ENCODE results near the gene PGBD1.

Gene PGBD1

GRCh38 chr6:28333599-28334018 is 52.2 kb downstream of the PGBD1 start:
- DNase-seq (ENCODE audit: low read depth in 2 of 3, low spot score in 2 of 3): no peak

DNA sequence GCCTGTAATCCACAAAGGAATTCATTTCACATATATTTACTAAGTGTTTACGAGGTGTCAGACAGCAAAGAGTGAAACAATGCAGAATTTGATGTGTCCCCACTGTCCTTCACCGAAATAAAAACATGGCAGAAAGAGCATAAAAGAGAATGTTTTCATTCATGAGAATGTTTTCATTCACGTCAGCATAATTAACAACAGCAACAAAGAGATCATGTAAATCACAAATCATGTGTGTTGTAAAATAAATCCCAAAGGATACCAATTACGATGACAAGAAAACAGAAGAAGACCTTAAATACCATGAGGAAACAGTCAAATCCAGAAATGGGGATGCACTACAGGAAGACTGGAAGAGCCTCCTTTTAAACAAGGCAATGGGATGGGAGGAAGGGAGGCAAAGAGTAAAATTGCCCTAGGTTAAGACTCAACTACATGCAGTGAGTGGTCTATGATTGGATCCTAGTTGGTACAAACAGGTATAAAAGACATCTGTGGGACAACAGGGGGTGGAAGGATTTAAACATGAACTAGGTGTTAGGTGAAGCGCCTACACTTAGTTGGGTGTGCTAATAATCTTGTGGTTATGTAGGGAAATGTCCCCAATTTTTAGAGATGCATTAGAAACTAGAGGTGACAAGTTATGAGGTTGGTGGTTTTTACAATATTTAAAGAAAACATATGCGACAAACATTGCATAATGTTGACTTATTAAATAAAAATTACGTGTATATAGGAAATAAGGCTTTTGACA is 53.1 kb downstream of the PGBD1 start:
- no peak for DNase-seq (ENCODE audit: low read depth in 2 of 3, low spot score in 2 of 3)

DNA sequence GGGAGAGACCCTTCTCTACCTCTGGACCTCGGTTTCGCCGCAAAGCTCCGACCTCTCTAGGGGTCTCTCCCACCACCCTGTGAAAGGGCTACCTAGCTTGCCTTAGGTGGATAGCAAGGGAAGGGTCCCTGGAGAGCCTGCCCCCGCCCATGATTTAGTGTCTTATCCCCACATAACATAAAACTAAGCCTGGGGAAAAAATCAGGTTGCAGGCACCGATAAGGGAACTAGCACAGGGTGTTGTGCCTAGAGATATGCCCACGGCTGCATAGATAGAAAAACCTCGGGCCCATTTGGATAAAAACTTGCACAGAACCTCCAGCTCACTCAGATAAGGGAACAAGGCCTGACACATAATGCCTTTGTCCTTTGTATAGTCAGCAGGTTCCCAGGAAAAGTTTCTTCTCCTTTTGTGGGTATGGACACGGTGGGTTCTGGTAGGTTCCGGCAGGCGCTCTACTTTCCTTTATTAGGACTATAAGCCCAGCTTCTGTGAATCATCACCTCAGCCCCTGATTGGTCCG is 53.7 kb downstream of the PGBD1 start:
- DNase-seq (ENCODE audit: low read depth in 2 of 3, low spot score in 2 of 3): no peak

DNA sequence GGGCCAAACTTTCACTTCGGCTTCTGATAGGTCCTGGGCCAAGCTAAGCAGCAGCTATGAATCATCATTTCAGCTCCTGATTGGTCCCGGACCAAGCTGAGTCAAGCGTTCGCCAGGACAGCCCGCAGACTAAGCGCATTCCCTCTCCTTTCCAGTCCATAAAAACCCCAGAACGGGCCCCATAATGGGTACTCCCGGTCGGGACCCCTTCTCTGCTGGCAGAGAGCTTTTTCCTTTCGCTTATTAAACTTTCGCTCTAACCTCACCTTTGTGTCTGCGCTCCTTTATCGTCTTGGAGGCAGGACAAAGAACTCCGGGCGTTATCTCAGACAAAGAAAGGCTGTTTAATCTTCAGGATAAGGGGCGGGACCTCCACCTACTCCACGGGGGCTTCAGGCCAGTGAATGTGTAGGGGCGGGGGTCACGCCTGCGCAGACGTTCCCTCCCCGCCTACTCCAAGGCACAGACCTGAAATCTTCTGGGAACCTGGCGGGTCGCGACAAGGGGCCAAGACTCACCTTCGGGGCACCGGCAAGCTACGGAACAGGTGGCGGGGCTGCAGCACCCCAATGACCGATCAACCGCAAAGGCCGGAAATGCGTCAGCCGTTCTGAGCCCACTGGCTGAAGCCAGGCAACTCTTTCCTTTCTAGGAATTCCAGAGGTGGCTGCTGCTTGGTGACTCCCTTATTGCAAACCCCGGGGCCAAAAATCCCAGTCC is 54.4 kb downstream of the PGBD1 start, which contains the start of gene ZSCAN31:
Gene ZSCAN31, minus strand, starts transcription at position 585 of the 720 bp plus-strand sequence. CDS start 6,465 bp downstream, outside the sequence.
- DNase-seq (ENCODE audit: low read depth in 2 of 3, low spot score in 2 of 3): peak; percentile 43 to 56 (median 49)

DNA sequence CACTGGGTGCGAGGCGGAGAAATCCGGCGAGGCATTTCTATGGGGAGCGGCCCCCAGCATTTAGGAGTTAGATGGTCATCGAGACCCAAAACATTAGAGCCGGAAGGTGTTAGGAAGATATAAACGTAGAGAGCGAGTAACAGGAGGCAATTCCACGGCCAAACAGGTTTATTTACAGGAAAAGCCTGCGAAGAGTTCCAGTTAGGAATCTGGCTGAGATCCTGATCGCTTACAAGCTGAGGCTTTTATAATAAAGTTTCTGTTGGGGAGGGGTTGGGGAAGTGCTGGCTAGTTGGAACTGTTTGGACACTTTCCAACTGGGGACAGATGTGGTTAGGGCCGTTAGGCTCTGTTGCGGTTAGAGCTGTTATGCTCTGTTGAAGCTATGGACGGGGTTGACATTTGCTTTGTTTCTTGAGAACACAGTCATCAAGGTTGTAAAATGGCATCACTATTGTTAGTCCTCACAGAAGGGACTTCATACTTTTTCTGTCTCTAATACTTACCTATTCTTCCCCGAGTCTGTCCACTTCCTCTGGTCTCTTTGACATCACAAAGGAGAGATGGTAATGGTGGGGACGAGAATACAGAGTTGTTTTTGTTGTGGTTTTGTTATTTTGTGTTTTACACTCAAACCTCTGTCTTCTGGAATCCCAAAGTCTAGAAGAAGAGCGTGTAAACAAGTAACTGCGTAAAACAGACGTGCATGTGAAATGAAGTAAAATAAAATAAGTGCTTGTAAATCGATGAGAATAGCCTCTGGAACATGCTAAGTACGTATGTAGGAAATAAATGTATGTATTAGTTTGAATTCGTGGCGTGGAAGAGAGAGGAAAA is 55.1 kb downstream of the PGBD1 start:
- no peak for DNase-seq (ENCODE audit: low read depth in 2 of 3, low spot score in 2 of 3)

DNA sequence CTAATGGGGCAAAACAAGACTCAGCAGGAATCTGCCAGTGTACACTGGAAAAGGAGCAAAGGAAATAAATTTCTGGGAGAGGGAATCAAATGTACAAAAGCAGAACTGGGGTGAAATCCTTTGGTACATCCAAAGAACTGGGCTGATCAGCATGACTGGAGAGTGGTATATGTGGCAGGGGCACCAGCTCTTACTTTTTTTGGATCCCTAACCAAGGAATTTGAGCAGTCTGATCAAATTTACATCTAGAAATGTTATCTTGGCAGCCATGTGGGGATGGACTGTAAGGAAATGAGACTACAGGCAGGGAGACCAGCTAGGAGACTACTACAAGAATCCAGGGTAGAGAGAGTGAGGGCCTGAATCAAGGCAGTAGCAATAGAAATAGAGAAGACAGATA is 55.7 kb downstream of the PGBD1 start:
- no peak for DNase-seq (ENCODE audit: low read depth in 2 of 3, low spot score in 2 of 3)

GRCh38 chr6:28340310-28341095 is 59.1 kb downstream of the PGBD1 start:
- no peak for DNase-seq (ENCODE audit: low read depth in 2 of 3, low spot score in 2 of 3)

GRCh38 chr6:28343898-28344677 is 62.7 kb downstream of the PGBD1 start:
- no peak for DNase-seq (ENCODE audit: low read depth in 2 of 3, low spot score in 2 of 3)

GRCh38 chr6:28345201-28345600 is 63.8 kb downstream of the PGBD1 start:
- DNase-seq (ENCODE audit: low read depth in 2 of 3, low spot score in 2 of 3): no peak

GRCh38 chr6:28347119-28347518 is 65.7 kb downstream of the PGBD1 start:
- no peak for DNase-seq (ENCODE audit: low read depth in 2 of 3, low spot score in 2 of 3)

GRCh38 chr6:28349344-28349891 is 68.0 kb downstream of the PGBD1 start:
- no peak for DNase-seq (ENCODE audit: low read depth in 2 of 3, low spot score in 2 of 3)

- DNase-seq (ENCODE audit: low read depth in 2 of 3, low spot score in 2 of 3): peak; percentile 39 to 70 (median 61)
These were observed 68.7 kb downstream of the PGBD1 start, which contains the start of gene ZKSCAN3 for GRCh38 chr6:28349892-28350737. TSS of gene ZKSCAN3 (plus strand) at chr6:28349947. CDS start at chr6:28359587, 9,640 bp downstream.

- no peak for DNase-seq (ENCODE audit: low read depth in 2 of 3, low spot score in 2 of 3)
These were observed 69.7 kb downstream of the PGBD1 start for GRCh38 chr6:28351087-28351486.

DNA sequence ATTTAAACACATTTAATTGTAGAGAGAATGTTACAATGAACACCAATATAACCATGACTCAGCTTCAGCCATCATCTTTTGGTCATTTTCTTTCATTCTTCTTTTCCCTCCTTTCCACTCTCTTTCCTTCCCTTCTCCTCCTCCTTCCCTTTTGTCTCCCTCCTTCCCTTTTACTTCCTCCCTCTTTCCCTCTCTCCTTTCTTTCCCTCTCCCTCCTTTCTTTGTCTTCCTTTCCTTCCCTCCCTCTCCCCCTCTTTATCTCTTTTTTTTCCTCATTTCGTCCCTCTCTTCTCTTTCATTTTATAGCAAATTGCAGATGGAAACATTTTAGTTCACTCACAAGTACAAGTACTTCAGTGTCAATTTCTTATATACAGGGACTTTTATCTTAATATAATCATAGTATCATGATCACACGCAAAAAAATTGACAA is 70.1 kb downstream of the PGBD1 start:
- no peak for DNase-seq (ENCODE audit: low read depth in 2 of 3, low spot score in 2 of 3)
